IPS-15b (cell line): ENCODE measurements around the gene NBEA.

Source experiments
- H3K27me3 ChIP-seq: one replicate; pipeline ENCODE4 v1.6.1; 2013; ENCODE audit warnings: low read length; ENCODE audit not compliant: control insufficient read depth, insufficient read depth
- H3K36me3 ChIP-seq: one replicate; pipeline ENCODE4 v1.6.1; 2013; ENCODE audit warnings: low read length; ENCODE audit not compliant: control insufficient read depth, insufficient read depth
- H3K4me1 ChIP-seq: one replicate; pipeline ENCODE4 v1.6.1; 2013; ENCODE audit warnings: mild to moderate bottlenecking, low read length; ENCODE audit not compliant: control insufficient read depth, insufficient read depth
- H3K4me3 ChIP-seq: one replicate; pipeline ENCODE4 v1.5.1; 2013; ENCODE audit warnings: low read depth, low read length
- H3K9ac ChIP-seq: one replicate; pipeline ENCODE4 v1.6.1; 2013; ENCODE audit warnings: low read depth, mild to moderate bottlenecking, low read length
- H3K9me3 ChIP-seq: one replicate; pipeline ENCODE4 v1.6.1; 2013; ENCODE audit warnings: mild to moderate bottlenecking, low read length; ENCODE audit not compliant: control insufficient read depth, insufficient read depth

NBEA gene

DNA sequence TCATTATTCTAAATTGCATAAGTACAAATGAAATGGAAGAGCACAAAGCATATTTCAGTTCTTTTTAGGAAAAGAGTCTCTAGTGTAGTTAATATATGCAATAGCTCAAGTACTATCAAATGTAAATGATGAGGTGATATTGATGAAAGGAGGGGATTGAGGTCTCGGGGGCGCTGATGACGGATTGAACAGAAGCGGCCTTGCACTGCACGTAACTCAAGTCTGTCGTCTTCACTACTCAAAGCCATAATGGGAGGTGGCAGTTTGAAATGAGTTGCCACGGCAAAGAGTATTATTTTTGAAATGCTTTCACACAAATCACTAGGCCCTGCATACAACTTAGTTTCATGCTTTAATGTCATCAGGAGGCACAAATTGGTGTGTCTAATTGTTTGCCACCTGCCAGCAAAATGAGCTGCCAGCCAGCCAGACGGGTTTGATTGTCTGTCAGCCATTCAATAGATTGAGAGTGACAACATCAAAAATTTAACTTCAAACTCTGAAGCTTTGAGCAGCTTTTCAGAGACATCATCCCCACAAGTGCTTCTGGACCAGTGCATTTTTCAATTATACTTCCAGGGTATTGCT lies 256.6 kb downstream of the NBEA start:
- Histone ChIP-seq H3K9me3 (no peaks in the 10 kb centered on the region), H3K4me3 (no peak overlapping the region), H3K36me3 (no peaks in the 10 kb centered on the region), H3K4me1 (no peaks in the 10 kb centered on the region), H3K9ac (no peak overlapping the region), H3K27me3 (no peaks in the 10 kb centered on the region)

DNA sequence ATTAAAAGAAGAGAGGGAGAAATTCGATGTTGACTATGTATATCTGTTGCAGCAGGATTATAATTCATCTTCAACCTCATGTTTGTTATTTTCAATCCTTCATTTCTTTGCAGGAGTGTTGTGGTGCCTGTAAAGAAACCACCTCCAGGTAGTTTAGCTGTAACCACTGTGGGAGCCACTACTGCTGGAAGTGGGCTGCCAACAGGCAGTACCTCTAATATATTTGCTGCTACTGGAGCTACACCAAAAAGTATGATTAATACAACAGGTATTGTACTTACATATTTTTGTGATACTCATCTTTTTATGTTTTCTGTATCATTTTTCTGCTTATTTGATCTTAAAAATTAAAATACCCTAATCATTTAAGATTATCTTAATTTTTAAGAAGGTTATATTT lies 266.5 kb downstream of the NBEA start:
- Histone ChIP-seq H3K4me1 (no peaks in the 10 kb centered on the region), H3K27me3 (no peaks in the 10 kb centered on the region), H3K9me3 (no peaks in the 10 kb centered on the region), H3K4me3 (no peak overlapping the region), H3K36me3 (no peaks in the 10 kb centered on the region), H3K9ac (no peak overlapping the region)

DNA sequence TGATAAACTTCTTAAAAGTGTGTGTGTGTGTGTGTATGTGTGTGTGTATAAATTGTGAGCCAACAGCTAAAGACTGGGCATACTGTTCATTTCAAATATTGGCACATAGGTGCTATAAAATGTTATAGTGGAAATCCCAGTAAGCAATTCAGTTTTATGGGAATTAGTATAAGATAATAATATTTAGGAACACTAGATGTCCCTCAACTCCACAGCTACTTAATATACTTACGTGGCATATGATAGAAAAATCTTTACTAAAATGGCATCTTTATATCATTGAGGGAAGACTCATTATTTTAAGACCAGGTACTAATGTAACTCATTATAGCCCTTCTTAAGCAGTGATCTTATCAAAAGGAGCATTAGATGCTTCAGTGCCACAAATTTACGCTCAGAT lies 268.2 kb downstream of the NBEA start:
- Histone ChIP-seq H3K4me3 (no peak overlapping the region), H3K9me3 (no peaks in the 10 kb centered on the region), H3K27me3 (no peaks in the 10 kb centered on the region), H3K9ac (no peak overlapping the region), H3K4me1 (no peaks in the 10 kb centered on the region), H3K36me3 (no peaks in the 10 kb centered on the region)

DNA sequence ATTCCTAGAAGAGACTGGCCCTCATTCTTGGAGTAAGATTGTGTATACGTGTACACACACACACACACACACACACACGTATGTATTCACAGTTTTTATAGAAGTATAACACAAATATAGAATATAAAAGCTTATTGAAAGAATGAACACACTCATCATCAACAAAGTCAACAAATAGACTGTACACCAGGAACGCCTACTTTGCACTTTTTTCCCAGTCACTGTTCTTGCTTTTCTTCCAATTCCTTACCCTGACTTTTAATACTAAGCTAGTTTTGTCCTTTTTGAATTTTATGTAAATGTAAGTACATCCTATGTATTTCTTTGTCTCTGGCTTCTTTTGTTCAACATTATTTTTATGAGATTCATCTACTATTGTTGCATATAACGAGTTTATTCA lies 269.9 kb downstream of the NBEA start:
- Histone ChIP-seq H3K27me3 (no peaks in the 10 kb centered on the region), H3K4me1 (no peaks in the 10 kb centered on the region), H3K9ac (no peak overlapping the region), H3K4me3 (no peak overlapping the region), H3K9me3 (no peaks in the 10 kb centered on the region), H3K36me3 (no peaks in the 10 kb centered on the region)

DNA sequence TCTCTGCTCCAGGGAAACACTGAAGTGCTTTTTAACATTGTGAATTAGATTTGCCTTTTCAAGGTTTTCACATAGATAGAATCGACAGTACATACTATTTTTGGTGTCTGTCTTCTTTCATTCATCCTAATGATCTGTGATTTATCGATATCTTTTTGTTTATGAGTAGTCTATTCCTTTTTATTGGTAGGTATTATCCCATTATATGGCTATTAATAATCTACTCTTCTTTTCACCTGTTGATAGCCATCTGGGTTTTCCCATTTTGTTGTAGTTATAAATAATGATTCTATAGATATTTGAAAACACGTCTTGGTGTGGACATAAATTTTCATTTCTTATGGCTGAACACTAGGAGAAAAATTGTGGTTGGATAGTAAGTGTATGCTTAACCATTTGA lies 271.8 kb downstream of the NBEA start:
- Histone ChIP-seq H3K9ac (no peak overlapping the region), H3K9me3 (no peaks in the 10 kb centered on the region), H3K27me3 (no peaks in the 10 kb centered on the region), H3K4me3 (no peak overlapping the region), H3K36me3 (no peaks in the 10 kb centered on the region), H3K4me1 (no peaks in the 10 kb centered on the region)

DNA sequence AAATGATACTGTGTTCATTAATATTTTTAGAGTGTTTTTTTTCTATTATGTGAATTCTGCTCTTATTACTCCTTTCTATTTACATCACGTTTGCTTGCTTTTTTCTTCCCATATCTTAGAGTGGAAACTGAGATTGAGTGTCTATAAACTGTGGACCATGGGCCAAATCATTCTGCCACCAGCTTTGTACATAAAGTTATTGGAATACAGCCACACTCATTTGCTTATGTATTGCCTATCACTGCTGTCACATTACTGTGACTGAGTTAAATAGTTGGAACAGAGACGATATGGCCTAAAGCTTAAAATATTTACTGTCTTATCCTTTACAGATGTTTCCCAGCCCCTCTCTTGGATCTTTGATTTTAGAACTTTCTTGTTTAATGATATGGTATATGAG lies 274.1 kb downstream of the NBEA start:
- Histone ChIP-seq H3K4me3 (no peak overlapping the region), H3K27me3 (no peaks in the 10 kb centered on the region), H3K36me3 (no peaks in the 10 kb centered on the region), H3K9ac (no peak overlapping the region), H3K4me1 (no peaks in the 10 kb centered on the region), H3K9me3 (no peaks in the 10 kb centered on the region)

DNA sequence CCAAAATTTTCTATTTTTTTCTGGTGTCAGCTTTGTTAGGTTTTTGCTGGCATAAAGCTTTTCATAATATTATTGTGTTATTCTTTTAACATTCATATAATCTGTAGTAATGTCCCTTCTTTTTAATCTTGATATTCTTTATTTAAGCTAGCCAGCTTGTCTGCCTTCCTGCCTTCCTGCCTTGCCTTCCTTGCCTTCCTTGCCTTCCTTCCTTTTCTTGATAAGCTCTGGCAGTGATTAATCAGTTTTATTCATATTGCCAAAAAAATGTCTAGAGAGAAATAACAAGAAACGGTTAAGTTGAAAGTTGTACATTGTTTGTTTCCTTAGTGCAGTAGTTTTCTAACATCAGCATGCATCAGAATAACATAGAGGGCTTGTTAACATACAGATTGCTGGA lies 277.0 kb downstream of the NBEA start:
- Histone ChIP-seq H3K9me3 (no peaks in the 10 kb centered on the region), H3K4me1 (no peaks in the 10 kb centered on the region), H3K9ac (no peak overlapping the region), H3K27me3 (no peaks in the 10 kb centered on the region), H3K36me3 (no peaks in the 10 kb centered on the region), H3K4me3 (no peak overlapping the region)

DNA sequence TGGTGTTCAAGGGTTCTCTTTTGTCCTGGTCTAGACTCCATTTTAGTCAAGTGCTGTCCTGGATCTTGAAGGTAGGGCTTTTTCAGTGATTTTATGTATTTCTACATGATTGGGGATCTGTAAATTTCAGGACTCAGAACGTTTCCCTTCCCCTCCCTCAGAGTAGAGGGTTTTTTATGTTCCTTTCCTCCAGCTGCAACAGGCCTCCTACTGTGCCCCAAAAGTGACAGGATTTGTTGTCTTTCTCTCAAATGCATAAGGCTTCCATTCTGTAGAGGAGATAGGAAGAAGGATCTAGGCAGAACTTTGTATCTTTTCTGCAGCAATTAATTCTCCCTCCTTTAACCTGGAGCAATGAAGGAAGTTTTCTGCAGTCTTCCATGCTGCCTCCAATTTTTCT lies 283.1 kb downstream of the NBEA start:
- no peak overlapping the region for H3K9ac ChIP-seq
- H3K36me3 ChIP-seq: no peaks in the 10 kb centered on the region
- peaks cover 2% of the 10 kb centered on the region for H3K4me1 ChIP-seq
- H3K9me3 ChIP-seq: no peaks in the 10 kb centered on the region
- H3K27me3 ChIP-seq: no peaks in the 10 kb centered on the region
- no peak overlapping the region for H3K4me3 ChIP-seq

DNA sequence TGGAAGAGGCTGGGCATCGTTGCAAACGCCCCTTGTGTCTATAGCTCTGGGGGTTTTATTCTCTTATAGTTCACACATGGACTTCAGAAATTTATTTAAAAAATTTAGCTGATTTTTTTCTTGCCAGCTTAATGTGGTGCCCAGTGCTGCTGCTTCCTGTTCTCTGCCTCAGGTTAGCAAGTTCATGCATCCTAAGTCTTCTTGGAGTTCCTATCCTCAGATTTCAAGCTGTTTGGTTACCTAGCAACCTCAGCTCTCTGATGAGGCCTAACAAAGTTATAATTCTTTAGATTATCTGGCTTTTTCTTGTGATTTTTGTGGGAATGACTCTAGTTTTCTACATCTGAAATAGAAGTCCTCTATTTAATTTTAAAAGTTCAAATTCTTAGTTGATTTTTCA lies 283.5 kb downstream of the NBEA start:
- no peaks in the 10 kb centered on the region for H3K9me3 ChIP-seq
- H3K27me3 ChIP-seq: no peaks in the 10 kb centered on the region
- H3K4me1 ChIP-seq: peaks cover 2% of the 10 kb centered on the region
- H3K36me3 ChIP-seq: no peaks in the 10 kb centered on the region
- no peak overlapping the region for H3K9ac ChIP-seq
- H3K4me3 ChIP-seq: no peak overlapping the region

DNA sequence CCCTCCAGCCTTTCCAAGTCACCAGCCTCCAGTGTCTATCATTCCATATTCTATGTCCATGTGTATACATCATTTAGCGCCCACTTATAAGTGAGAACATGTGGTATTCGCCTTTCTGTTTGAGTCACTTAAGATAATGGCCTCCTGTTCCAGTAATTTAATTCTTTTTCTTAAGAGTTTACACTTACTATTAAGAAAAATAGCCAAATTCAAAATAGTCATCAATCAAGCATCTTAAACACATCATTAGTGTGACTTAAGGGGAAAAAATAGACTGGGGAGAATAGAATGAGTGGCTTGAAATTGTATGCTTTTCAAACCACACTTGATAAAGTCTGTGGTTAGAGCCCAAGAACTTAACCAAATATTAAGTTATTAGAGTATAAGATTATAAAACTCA lies 286.5 kb downstream of the NBEA start:
- peaks cover 2% of the 10 kb centered on the region for H3K4me1 ChIP-seq

DNA sequence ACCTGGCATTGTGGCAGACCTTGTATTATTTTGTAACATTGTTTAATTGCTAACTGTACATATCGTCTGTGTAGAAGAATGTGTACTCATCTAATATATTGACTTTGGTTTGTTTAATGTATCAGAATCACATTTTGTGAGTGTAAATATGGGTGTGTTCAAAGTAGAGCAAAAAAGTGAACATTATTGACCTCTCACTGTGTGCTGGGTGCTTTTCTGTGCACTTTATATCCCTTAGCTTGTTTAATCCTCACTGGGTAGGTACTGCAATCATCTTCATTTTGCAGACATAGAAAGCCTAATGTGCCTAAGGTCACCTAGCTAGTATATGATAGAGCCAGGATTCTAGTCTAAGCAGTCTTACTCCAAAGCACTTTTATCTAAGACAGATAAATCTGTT lies 289.4 kb downstream of the NBEA start:
- no peaks in the 10 kb centered on the region for H3K4me1 ChIP-seq
- H3K27me3 ChIP-seq: no peaks in the 10 kb centered on the region
- H3K4me3 ChIP-seq: no peak overlapping the region
- no peaks in the 10 kb centered on the region for H3K9me3 ChIP-seq
- no peaks in the 10 kb centered on the region for H3K36me3 ChIP-seq
- H3K9ac ChIP-seq: no peak overlapping the region

More for the DNA sequence above, 286.5 kb downstream of the NBEA start:
- Histone ChIP-seq H3K27me3 (no peaks in the 10 kb centered on the region), H3K9ac (no peak overlapping the region), H3K4me3 (no peak overlapping the region), H3K36me3 (no peaks in the 10 kb centered on the region), H3K9me3 (no peaks in the 10 kb centered on the region)

DNA sequence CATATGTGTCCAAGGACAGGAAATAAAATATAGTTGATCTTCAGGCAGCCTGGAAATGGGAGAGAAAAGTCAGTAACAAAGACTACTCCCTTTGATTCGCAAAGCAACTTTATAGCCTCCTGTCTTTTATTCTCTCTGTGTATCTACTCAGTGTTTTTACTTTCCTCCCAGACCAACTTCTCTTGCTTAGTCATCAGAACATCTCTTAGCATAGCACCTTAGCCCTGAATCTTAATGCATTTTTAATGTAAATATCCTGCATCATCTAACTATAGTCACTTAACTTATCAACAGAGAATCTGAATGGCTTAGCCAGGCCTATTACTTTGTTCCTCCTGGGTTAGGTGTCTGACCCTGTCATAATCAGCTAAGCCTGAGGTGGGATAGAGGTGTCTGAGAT lies 296.2 kb downstream of the NBEA start:
- Histone ChIP-seq H3K36me3 (no peaks in the 10 kb centered on the region), H3K4me3 (no peak overlapping the region), H3K27me3 (no peaks in the 10 kb centered on the region), H3K9me3 (no peaks in the 10 kb centered on the region), H3K4me1 (no peaks in the 10 kb centered on the region), H3K9ac (no peak overlapping the region)
